Thymus (tissue), 2 donors: ENCODE measurements around the gene FOXF2. TPM values are rescaled to one million over a fixed set of nuclear protein-coding genes. Genes with fewer than 3 reads are reported as not detected.

Experiments
- polyA plus RNA-seq: library from polyadenylated mRNA; stranded (reverse); fragments of 200-250 nt; gene quantifications from one replicate; pipeline ENCODE4 v1.2.3, GENCODE V29; 2013
- total RNA-seq: library from RNA; stranded (reverse); fragments of 120-200 nt; gene quantifications from one replicate; pipeline ENCODE4 v1.2.4, GENCODE V29; 2013
- donor health status: healthy.

The FOXF2 gene
- total and polyA plus RNA-seq, 2 donors: 0.30 TPM; not detected in 1

Other genes starting within 250 kb of the FOXF2 start
- 0.42 TPM for gene FOXQ1, start 77.5 kb upstream of the FOXF2 start, total RNA-seq
- gene FOXQ1, start 77.5 kb upstream of the FOXF2 start, polyA plus RNA-seq: 6.3 TPM
- gene FOXC1, start 220.3 kb downstream of the FOXF2 start, total RNA-seq: 3.7 TPM
- gene FOXC1, start 220.3 kb downstream of the FOXF2 start, polyA plus RNA-seq: 17.3 TPM